Stimulated activated naive CD4-positive, alpha-beta T cell treated with Interleukin-2 at 50 U/mL for 16 hours (primary cell): ENCODE data around the gene TSPAN6.

Experiments
- DNase-seq: peaks from one replicate; lab custom pipeline; 2025; lab: John Stamatoyannopoulos, UW

Gene TSPAN6

DNA sequence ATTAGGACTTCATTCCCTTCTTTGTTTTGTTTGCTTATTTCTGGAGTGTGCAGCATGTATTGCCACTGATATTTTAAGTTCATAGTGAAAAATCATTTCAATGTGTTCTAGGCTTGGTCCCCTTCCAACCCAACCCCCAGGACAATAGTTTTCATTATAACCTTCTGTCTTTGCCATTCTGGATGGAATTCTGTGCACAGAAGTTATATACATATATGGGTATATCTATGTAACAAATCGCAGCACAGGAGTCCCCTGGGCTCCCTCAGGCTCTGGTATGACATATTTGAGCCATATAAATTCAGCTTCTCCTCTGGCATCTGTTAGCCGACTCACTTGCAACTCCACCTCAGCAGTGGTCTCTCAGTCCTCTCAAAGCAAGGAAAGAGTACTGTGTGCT, 52.0 kb downstream of the TSPAN6 start, which contains the start of gene TNMD:
Gene TNMD, plus strand, starts transcription at position 326 of the 400 bp plus-strand sequence. CDS start 83 bp downstream, outside the sequence.
- no peak for DNase-seq
